Right lobe of liver (tissue), 6 donors: ENCODE results near the gene CNTD1. TPM values are rescaled to one million over a fixed set of nuclear protein-coding genes. Genes with fewer than 3 reads are reported as not detected.

Source experiments
- ATAC-seq, 4 donors: fragments of 200-7000 bp; cut with Tn5 transposase; one replicate each; pipeline ENCODE4 v1.9.1; 2020; ENCODE audit warnings: mild to moderate bottlenecking in 4 of 4, moderate library complexity in 4 of 4
- DNase-seq, 3 donors: peaks; one replicate each; pipeline ENCODE4 v3.0.0-alpha.2; 2020
- H3K27ac ChIP-seq, 3 donors: fragments of 200-600 bp; one replicate each; pipeline ENCODE4 v1.8.0; 2022
- H3K27me3 ChIP-seq, 2 donors: fragments of 200-600 bp; one replicate each; pipeline ENCODE4 v1.8.0; 2022
- H3K36me3 ChIP-seq, 4 donors: fragments of 200-600 bp; sonication (generic) in 1 of 4; one replicate each; pipeline versions ENCODE4 v1.5.1 to v1.8.0; 2017 to 2022; ENCODE audit warnings: control low read depth in 1 of 4
- H3K4me1 ChIP-seq, 4 donors: fragments of 200-600 bp; sonication (generic) in 1 of 4; one replicate each; pipeline versions ENCODE4 v1.5.1 to v1.8.0; 2017 to 2022; ENCODE audit warnings: control low read depth in 1 of 4
- H3K4me3 ChIP-seq, 3 donors: fragments of 200-600 bp; one replicate each; pipeline ENCODE4 v1.8.0; 2022
- H3K9me3 ChIP-seq, 4 donors: fragments of 200-600 bp; sonication (generic) in 1 of 4; one replicate each; pipeline versions ENCODE4 v1.5.1 to v1.8.0; 2017 to 2022; ENCODE audit warnings: control low read depth in 1 of 4
- CTCF ChIP-seq, 4 donors: fragments of 200-600 bp in 3 of 4; fragments of 450-650 bp in 1 of 4; IDR thresholded peaks; one replicate each; pipeline versions ENCODE4 v1.5.1 to v1.8.0; 2016 to 2022; ENCODE audit warnings: antibody characterized with exemption in 4 of 4, mild to moderate bottlenecking in 2 of 4
- POLR2A ChIP-seq: fragments of 450-650 bp; IDR thresholded peaks from one replicate; pipeline ENCODE4 v1.6.1; 2017; ENCODE audit warnings: antibody characterized with exemption, mild to moderate bottlenecking
- WGBS: methylation state at CpG from one replicate; pipeline ENCODE4 v1.1.6; 2018; ENCODE audit warnings: low coverage, low lambda C conversion rate; ENCODE audit not compliant: insufficient coverage; ENCODE audit errors: missing lambda C conversion rate; 5-methylcytosine and 5-hydroxymethylcytosine counted together
- intact Hi-C, 2 donors: fragments of 100-400 bp; cut with DNase I; formaldehyde crosslinking; loops; one replicate each; pipeline versions ENCODE4 v1.11.2 to v1.14.1; 2022
- total RNA-seq, 6 experiments: library from RNA; depleted of rRNA in 2 of 6; stranded (reverse); fragments of >200 nt in 2 of 6; fragmentation: NEBNext Ultra II Directional in 3 of 6; extraction: Animal tissue kit (Norgen Biotek cat#: 25700) in 3 of 6; gene quantifications; one replicate each; pipeline versions ENCODE4 v1.1.0 to v1.2.4, GENCODE V29; 2016 to 2023
- donor health status: DM: no; HTN: yes; CAD: no.
- donor health status: DM: no; HTN: no; CAD: no.
- donor health status: DM: no; HTN: no; CAD: no.
- donor health status: DM: no; HTN: yes; CAD: no.
- donor health status: DM: no; HTN: yes; CAD: no.

The CNTD1 gene
- total RNA-seq, 6 experiments from 2014 or later: 0.15 TPM; not detected in 5

DNA sequence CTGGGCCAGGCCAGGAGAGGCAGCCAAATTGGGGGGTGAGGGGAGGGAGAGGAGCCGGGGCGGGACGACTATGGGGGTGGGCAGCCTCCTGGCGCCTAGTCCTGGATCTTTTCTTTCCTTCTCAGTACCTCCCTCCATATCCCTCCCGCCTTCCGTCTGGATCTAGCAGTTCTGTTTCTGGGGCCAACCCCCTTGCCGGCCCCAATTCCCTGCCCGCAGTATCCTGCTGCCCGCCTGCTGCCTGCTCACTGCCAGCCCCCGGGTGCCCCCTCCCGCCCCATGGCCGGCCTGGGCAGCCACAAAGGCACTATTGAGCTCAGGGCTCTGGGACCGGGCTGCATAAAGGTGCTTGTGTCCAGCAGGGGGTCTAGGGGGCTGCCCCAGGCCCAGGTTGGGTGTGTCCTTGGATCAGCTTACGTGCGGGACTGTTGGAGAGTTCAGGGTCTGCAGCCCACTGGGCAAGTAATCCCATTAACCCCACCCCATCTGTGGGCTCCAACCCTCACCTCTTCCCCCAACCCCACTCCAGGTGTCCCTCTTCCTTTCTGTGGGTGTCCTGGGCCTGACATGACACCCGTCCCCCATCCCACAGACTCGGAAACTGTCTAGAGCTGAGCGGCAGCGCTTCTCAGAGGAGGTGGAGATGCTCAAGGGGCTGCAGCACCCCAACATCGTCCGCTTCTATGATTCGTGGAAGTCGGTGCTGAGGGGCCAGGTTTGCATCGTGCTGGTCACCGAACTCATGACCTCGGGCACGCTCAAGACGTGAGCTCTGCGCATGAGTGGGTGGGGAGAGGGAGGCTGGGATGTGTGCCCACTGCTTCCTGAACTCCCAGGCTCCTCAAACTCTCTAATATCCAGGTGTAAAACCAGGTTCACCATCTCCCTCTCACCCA, 16.2 kb upstream of the CNTD1 start:
- Histone ChIP-seq H3K4me3 (no peak overlapping the region), H3K27me3 (no peaks in the 10 kb centered on the region), H3K36me3 (peaks cover 0 to 18% (median 8%) of the 10 kb centered on the region in 4 donors), H3K4me1 (peaks cover 0 to 12% (median 0%) of the 10 kb centered on the region in 4 donors), H3K9me3 (no peaks in the 10 kb centered on the region), H3K27ac (no peak overlapping the region)
- intact Hi-C loops: no loop called here
- no peak for TF ChIP-seq POLR2A
- TF ChIP-seq CTCF (IDR thresholded peaks at IDR 0.05): no peak
- ATAC-seq (no peak), DNase-seq (no peak)
- 26% methylated on average over 13 of the region's 29 CpGs for WGBS

- H3K27ac ChIP-seq: no peak overlapping the region
- no peaks in the 10 kb centered on the region for H3K27me3 ChIP-seq
- H3K4me1 ChIP-seq: peaks cover 0 to 12% (median 0%) of the 10 kb centered on the region in 4 donors
- WGBS: 41% methylated on average over 8 of the region's 9 CpGs
- ATAC-seq (no peak), DNase-seq (no peak)
- peaks cover 0 to 11% (median 4%) of the 10 kb centered on the region in 4 donors for H3K36me3 ChIP-seq
- no peak overlapping the region for H3K4me3 ChIP-seq
- intact Hi-C loops: no loop called here
- H3K9me3 ChIP-seq: no peaks in the 10 kb centered on the region
- TF ChIP-seq POLR2A: no peak
- no peak for TF ChIP-seq CTCF (IDR thresholded peaks at IDR 0.05)
These were observed 15.4 kb upstream of the CNTD1 start for GRCh38 chr17:42783062-42783790.

DNA sequence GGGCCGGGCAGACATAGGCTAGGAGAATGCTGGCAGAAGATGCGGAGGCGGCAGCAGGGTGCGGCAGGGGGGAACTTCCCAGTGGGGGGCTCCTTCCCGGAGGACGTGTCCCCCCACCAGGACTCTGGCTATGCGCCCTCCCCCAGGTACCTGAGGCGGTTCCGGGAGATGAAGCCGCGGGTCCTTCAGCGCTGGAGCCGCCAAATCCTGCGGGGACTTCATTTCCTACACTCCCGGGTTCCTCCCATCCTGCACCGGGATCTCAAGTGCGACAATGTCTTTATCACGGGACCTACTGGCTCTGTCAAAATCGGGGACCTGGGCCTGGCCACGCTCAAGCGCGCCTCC, 14.9 kb upstream of the CNTD1 start:
- ATAC-seq (no peak), DNase-seq (no peak)
- H3K9me3 ChIP-seq: no peaks in the 10 kb centered on the region
- 25% methylated on average over 1 of the region's 22 CpGs for WGBS
- H3K4me3 ChIP-seq: no peak overlapping the region
- TF ChIP-seq CTCF (IDR thresholded peaks at IDR 0.05): no peak
- TF ChIP-seq POLR2A: no peak
- intact Hi-C loops: no loop called here
- peaks cover 0 to 6% (median 3%) of the 10 kb centered on the region in 4 donors for H3K36me3 ChIP-seq
- H3K27ac ChIP-seq: no peak overlapping the region
- no peaks in the 10 kb centered on the region for H3K27me3 ChIP-seq
- H3K4me1 ChIP-seq: peaks cover 0 to 12% (median 0%) of the 10 kb centered on the region in 4 donors

GRCh38 chr17:42784409-42784808, 14.3 kb upstream of the CNTD1 start:
- Histone ChIP-seq H3K4me1 (peaks cover 0 to 12% (median 0%) of the 10 kb centered on the region in 4 donors), H3K9me3 (no peaks in the 10 kb centered on the region), H3K4me3 (no peak overlapping the region), H3K27ac (no peak overlapping the region), H3K36me3 (no peaks in the 10 kb centered on the region), H3K27me3 (no peaks in the 10 kb centered on the region)
- ATAC-seq (no peak), DNase-seq (no peak)
- WGBS: 61% methylated on average over 5 of the region's 25 CpGs
- intact Hi-C loops: no loop called here
- TF ChIP-seq POLR2A (no peak), CTCF (IDR thresholded peaks at IDR 0.05) (no peak)
